GM18868 (cell line): ENCODE data around the gene GRAMD1B.
A peak's percentile ranks its signal among the peaks of the same experiment; 100 is the strongest.

Source experiments
- ATAC-seq: cut with Tn5 transposase; IDR thresholded peaks from one replicate; pipeline ENCODE4 v1.9.1; 2021; ENCODE audit warnings: mild to moderate bottlenecking, moderate library complexity; ENCODE audit not compliant: unreplicated experiment

Gene GRAMD1B

GRCh38 chr11:123473941-123474677 lies 44.0 kb downstream of the GRAMD1B start:
- no peak for ATAC-seq

- ATAC-seq, result no peak
Observed at GRCh38 chr11:123474994-123475393, 44.9 kb downstream of the GRAMD1B start.

GRCh38 chr11:123475469-123475868 lies 45.4 kb downstream of the GRAMD1B start:
- no peak for ATAC-seq

- no peak for ATAC-seq
Observed at GRCh38 chr11:123477205-123477907, 47.3 kb downstream of the GRAMD1B start.

GRCh38 chr11:123478352-123478987 lies 48.4 kb downstream of the GRAMD1B start:
- no peak for ATAC-seq

GRCh38 chr11:123479048-123479837 lies 49.2 kb downstream of the GRAMD1B start:
- peak; percentile 45 for ATAC-seq

GRCh38 chr11:123480290-123480815 lies 50.3 kb downstream of the GRAMD1B start:
- peak; percentile 51 for ATAC-seq

- ATAC-seq, result no peak
Observed at GRCh38 chr11:123480882-123481281, 50.8 kb downstream of the GRAMD1B start.

- ATAC-seq, result no peak
Observed at GRCh38 chr11:123481640-123482039, 51.6 kb downstream of the GRAMD1B start.

- no peak for ATAC-seq
Observed at GRCh38 chr11:123482218-123482617, 52.1 kb downstream of the GRAMD1B start.

- no peak for ATAC-seq
Observed at GRCh38 chr11:123483058-123483457, 53.0 kb downstream of the GRAMD1B start.

GRCh38 chr11:123483466-123483865 lies 53.4 kb downstream of the GRAMD1B start:
- ATAC-seq, result no peak

GRCh38 chr11:123484448-123484847 lies 54.4 kb downstream of the GRAMD1B start:
- ATAC-seq, result peak; percentile 41

GRCh38 chr11:123487157-123487744 lies 57.2 kb downstream of the GRAMD1B start:
- no peak for ATAC-seq

GRCh38 chr11:123490527-123490926 lies 60.5 kb downstream of the GRAMD1B start:
- ATAC-seq, result no peak

- no peak for ATAC-seq
Observed at GRCh38 chr11:123491241-123491640, 61.2 kb downstream of the GRAMD1B start.

- ATAC-seq, result no peak
Observed at GRCh38 chr11:123493349-123494063, 63.4 kb downstream of the GRAMD1B start.

- ATAC-seq, result no peak
Observed at GRCh38 chr11:123494195-123495050, 64.4 kb downstream of the GRAMD1B start.

GRCh38 chr11:123504401-123504800 lies 74.3 kb downstream of the GRAMD1B start:
- ATAC-seq, result peak; percentile 31
